GM18517 (cell line): Measurements from ENCODE around the gene TM4SF5.

Experiments used
- ATAC-seq: cut with Tn5 transposase; IDR thresholded peaks from one replicate; pipeline ENCODE4 v1.9.1; 2021; ENCODE audit warnings: mild to moderate bottlenecking, moderate library complexity; ENCODE audit not compliant: unreplicated experiment

TM4SF5 gene

GRCh38 chr17:4744999-4745969, 26.4 kb upstream of the TM4SF5 start:
- ATAC-seq, result no peak

GRCh38 chr17:4747847-4748246, 23.8 kb upstream of the TM4SF5 start:
- no peak for ATAC-seq

GRCh38 chr17:4748686-4749085, 23.0 kb upstream of the TM4SF5 start:
- ATAC-seq, result no peak

GRCh38 chr17:4750606-4751005, 21.1 kb upstream of the TM4SF5 start:
- no peak for ATAC-seq

- no peak for ATAC-seq
Observed at GRCh38 chr17:4751932-4752331, 19.8 kb upstream of the TM4SF5 start.

- no peak for ATAC-seq
Observed at GRCh38 chr17:4753392-4753791, 18.3 kb upstream of the TM4SF5 start.

- ATAC-seq, result no peak
Observed at GRCh38 chr17:4759776-4760236, 11.9 kb upstream of the TM4SF5 start.

- ATAC-seq, result no peak
Observed at GRCh38 chr17:4764595-4764994, 7.1 kb upstream of the TM4SF5 start.

- no peak for ATAC-seq
Observed at GRCh38 chr17:4766201-4766600, 5.5 kb upstream of the TM4SF5 start.

GRCh38 chr17:4766723-4767122, 5.0 kb upstream of the TM4SF5 start:
- ATAC-seq, result no peak

- ATAC-seq, result no peak
Observed at GRCh38 chr17:4768298-4768697, 3.4 kb upstream of the TM4SF5 start.

- ATAC-seq, result no peak
Observed at GRCh38 chr17:4769628-4770027, 2.1 kb upstream of the TM4SF5 start.

- ATAC-seq, result no peak
Observed at GRCh38 chr17:4772235-4772613, 538 bp downstream of the TM4SF5 start.

- no peak for ATAC-seq
Observed at GRCh38 chr17:4777969-4778760, 6.5 kb downstream of the TM4SF5 start.

GRCh38 chr17:4780325-4780955, 8.8 kb downstream of the TM4SF5 start:
- ATAC-seq, result no peak

- no peak for ATAC-seq
Observed at GRCh38 chr17:4782652-4783051, 11.0 kb downstream of the TM4SF5 start.

- ATAC-seq, result no peak
Observed at GRCh38 chr17:4785311-4786105, 13.8 kb downstream of the TM4SF5 start.

- no peak for ATAC-seq
Observed at GRCh38 chr17:4786106-4786511, 14.4 kb downstream of the TM4SF5 start, which contains the start of gene VMO1. VMO1 (minus strand) TSS chr17:4786364; CDS start chr17:4786352, 12 bp downstream.

- ATAC-seq, result no peak
Observed at GRCh38 chr17:4786516-4786915, 14.8 kb downstream of the TM4SF5 start.

GRCh38 chr17:4788159-4788806, 16.6 kb downstream of the TM4SF5 start:
- ATAC-seq, result no peak
